T-helper 2 cell (primary cell): ENCODE measurements around the gene CFAP410.

Experiments
- DNase-seq, 5 experiments: peaks; one replicate each; pipeline versions ENCODE4 v3.0.0 to v3.0.0-alpha.2; 2012 to 2022

The CFAP410 gene

DNA sequence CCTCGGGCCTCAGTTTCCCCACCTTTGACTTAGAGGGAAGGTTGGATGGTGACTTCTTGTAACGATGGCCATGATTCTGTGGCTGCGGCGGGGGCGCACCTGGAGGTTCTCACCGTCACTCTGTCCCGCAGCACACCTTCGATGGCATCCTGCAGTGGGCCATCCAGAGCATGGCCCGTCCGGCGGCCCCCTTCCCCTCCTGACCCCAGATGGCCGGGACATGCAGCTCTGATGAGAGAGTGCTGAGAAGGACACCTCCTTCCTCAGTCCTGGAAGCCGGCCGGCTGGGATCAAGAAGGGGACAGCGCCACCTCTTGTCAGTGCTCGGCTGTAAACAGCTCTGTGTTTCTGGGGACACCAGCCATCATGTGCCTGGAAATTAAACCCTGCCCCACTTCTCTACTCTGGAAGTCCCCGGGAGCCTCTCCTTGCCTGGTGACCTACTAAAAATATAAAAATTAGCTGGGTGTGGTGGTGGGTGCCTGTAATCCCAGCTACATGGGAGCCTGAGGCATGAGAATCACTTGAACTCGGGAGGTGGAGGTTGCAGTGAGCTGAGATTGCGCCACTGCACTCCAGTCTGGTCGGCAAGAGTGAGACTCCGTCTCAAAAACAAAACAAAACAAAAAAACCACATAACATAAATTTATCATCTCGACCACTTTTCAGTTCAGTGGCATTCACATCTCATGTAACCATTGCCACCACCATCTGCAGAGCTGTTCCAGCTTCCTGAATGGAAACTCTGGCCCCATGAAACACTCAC is 41.5 kb downstream of the CFAP410 start:
- peak; percentile 31 to 73 (median 58) for DNase-seq

DNA sequence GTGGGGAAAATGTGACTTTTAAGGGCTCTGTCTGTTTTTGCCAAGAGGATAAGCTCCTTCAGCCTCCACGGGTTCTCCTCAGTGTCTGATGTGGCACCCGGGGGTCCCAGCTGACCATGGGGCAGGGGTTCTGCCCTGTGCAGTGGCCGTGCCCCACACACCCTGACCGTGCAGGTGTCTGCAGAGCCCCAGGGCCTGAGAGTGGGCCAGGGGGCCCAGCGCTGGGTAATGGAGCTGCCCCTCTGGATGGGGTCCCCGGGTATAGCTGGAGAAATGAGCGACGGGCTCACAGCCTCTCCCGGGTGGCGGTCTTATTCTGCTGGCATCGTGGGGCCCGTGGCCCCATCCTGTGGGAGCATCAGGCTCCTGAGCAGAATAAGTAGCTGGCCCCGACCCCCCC is 42.3 kb downstream of the CFAP410 start:
- no peak for DNase-seq

- DNase-seq = no peak
These were observed 43.1 kb downstream of the CFAP410 start for GRCh38 chr21:44296103-44296519.

- no peak for DNase-seq
These were observed 43.5 kb downstream of the CFAP410 start for GRCh38 chr21:44295646-44296045.

DNA sequence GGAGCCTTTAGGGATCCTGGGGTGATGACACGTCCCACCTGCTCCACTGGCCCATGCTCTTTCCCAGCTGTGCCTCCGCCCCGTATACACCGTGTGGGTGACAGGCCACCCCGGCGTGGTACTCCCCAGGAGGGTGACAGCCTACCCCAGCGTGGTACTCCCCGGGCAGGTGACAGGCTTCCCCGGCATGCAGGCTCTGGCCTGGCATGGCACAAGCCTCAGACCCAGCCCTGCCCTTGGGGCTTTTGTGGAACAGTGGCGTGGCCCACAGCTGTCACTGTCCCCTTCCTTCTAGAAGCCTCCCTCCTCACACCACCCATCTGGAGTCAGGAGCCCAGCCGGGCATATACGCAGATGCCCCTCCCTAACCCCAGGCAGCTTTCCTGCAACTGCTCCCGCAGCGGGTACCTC is 44.0 kb downstream of the CFAP410 start:
- DNase-seq = no peak

DNA sequence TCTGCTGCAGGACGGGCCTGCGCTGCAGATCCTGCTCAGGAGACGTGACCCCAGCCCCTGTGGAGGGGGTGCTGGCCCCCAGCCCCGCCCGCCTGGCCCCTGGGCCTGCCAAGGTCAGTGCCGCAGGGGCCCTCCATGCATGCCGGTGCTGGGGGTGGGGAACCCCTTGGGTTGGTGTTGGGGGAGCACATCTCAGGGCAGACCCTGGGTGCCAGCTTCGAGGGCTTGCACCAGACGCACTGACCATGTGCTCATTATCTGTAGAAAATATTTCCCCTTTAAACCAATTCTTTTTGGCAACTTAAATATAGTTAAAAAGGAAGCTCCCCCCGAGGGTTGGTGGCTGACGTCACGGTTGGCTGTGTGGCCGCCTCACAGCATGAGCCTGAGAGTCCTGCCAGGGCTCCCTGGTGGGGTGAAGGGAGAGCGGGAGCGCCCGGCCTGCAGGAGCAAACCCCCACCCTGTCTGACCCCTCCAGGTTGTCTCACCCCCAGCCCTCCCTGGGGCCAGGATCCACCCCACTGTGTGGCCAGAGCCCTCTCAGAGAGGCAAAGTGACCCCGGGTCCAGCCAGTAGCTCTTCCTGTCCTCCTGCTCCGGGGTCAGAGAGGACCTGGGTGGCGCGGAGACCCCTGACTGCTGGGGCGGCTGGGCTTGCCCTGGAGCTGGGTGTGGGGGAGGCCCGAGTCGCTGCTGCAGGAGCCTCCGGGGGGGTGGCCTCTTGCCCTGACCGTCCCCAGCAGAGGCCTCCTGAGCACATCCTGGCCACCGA is 44.6 kb downstream of the CFAP410 start:
- DNase-seq = no peak

DNA sequence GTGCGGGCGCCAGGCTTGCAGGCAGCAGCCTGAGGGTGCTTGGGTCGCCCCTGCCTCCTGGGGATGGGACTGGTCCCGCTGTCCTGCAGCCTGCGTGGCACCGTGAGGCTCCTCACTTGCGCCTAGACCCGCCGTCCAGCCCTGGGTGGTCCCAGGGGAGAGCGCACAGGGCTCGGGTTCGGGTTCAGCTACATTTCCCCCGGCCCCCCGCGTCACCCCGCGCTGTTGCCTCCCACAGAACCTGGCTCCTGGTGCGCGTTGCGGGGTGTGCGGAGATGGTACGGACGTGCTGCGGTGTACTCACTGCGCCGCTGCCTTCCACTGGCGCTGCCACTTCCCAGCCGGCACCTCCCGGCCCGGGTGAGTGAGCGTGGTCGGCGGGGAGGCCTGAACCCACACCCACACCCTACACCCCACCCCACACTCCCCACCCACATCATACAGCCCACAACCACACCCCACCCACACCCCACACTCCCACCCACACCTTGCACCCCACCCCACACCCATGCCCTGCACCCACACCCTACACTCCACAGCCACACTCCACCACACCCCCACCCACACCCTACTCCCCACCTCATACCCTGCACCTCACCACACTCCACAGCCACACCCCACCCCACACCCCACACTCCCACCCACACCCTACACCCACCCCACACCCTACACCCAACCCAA is 45.5 kb downstream of the CFAP410 start:
- DNase-seq = peak in 3 of 5 experiments; percentile 25 to 66 (median 62)

DNA sequence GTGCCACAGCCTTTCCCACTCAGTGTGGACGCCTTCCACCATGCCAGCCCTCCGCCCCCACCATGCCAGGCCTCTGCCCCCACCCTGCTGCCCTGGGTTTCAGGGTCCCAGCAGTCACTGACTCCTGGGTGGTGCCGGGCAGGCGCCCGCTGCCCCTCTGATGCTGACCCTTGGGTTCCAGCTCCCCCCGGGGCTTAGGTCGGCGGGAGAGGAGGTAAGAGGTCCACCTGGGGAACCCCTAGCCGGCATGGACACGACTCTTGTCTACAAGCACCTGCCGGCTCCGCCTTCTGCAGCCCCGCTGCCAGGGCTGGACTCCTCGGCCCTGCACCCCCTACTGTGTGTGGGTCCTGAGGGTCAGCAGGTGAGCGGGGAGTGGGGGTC is 46.4 kb downstream of the CFAP410 start:
- no peak for DNase-seq

- DNase-seq = no peak
These were observed 47.0 kb downstream of the CFAP410 start for GRCh38 chr21:44291936-44292811.

DNA sequence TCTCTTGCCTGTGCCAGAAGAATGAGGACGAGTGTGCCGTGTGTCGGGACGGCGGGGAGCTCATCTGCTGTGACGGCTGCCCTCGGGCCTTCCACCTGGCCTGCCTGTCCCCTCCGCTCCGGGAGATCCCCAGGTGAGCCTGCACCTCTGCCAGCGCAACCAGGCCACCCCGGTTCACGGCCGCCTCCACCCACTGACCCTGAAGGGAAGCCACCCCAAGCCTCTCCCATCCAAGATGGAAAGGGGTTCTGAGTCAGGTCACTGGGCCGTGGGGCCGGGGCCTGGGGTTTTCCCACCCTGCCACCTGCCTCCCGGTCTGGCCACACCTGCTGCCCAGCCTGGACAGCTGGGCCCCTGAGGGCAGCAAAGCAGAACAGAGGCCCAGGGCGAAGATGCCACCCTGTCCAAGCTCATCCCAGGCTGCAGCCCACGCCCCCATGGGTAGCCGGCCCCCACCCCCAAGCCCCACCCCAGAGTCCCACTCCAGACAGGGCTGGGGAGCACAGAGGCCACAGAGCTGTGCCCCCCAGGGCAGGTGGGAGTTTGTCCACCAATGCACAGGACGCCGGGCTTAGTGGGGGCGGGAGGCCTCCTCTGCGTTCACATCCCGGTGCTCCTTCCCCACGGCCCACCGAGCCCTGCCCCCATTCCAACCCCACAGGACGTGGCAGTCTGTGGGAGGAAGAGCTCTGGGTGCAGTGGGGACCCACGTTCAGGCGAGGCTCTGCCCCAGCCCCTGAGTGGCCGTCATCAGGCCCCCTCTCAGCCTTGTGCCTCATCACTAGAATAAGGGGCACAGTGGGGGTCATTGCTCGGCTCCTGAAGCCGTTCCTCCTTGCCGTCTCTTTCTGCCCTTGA is 47.9 kb downstream of the CFAP410 start:
- DNase-seq = no peak

- DNase-seq = no peak
These were observed 48.7 kb downstream of the CFAP410 start for GRCh38 chr21:44290327-44291077.

GRCh38 chr21:44289381-44290010 is 49.7 kb downstream of the CFAP410 start:
- DNase-seq = no peak

- DNase-seq = no peak
These were observed 50.7 kb downstream of the CFAP410 start for GRCh38 chr21:44288251-44289110.

DNA sequence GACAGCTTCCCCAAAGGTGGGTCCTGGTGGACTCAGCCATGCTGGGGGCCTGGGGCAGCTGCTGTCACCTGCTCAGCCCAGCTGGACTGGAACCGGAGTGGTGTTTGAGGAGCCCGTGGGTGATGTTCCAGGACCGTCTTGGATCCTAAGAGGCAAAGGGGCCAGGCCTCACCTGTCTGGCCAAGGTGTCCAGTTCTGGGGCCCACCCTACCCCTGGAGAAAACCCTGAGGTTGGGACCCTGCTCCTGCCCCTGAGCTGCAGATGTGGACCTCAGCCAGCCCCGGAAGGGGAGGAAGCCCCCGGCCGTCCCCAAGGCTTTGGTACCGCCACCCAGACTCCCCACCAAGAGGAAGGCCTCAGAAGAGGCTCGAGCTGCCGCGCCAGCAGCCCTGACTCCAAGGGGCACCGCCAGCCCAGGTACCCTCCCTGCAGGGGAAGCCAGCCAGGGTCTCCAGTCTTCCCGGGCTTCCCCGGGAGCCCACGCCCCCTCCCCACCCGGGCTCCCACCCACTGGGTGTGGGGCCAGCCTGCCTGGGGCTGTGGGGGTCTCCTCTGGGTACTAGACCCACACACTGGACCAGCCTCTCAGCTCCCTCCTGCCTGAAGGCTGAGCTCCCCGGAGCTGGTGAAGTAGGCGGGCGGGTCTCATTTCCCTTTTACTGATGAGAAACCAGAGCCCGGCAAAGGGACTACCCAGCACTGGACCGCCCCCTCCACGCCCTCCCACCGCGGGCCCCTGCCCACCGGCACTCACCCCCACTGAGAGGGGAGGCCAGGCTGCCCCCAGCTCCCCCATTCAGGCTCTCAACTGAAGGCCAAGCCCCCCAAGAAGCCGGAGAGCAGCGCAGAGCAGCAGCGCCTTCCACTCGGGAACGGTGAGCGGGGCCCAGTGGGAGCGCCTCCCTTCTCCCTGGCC is 52.2 kb downstream of the CFAP410 start:
- DNase-seq = no peak

DNA sequence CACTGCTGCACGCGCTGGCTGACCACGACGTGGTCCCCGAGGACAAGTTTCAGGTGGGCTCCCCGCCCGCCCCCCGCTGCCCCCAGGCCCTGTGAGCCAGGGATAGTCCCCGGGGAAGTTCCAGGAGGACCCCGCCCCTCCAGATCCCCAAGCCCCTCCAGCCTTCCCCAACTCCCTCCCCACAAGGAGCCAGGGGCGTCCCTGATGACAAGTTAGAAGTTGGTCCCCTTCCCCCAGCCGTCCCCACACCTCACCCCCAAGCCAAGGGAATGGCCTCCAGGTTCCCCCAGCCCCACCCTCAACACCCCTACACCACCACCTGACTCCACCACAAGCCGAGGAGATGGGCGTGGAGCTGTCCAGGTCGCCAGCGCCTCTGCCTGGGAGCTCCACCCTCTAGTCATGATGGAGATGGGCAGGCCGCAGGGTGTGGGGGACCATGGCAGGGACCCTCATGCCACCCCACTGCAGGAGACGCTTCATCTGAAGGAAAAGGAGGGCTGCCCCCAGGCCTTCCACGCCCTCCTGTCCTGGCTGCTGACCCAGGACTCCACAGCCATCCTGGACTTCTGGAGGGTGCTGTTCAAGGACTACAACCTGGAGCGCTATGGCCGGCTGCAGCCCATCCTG is 53.0 kb downstream of the CFAP410 start:
- DNase-seq = no peak

DNA sequence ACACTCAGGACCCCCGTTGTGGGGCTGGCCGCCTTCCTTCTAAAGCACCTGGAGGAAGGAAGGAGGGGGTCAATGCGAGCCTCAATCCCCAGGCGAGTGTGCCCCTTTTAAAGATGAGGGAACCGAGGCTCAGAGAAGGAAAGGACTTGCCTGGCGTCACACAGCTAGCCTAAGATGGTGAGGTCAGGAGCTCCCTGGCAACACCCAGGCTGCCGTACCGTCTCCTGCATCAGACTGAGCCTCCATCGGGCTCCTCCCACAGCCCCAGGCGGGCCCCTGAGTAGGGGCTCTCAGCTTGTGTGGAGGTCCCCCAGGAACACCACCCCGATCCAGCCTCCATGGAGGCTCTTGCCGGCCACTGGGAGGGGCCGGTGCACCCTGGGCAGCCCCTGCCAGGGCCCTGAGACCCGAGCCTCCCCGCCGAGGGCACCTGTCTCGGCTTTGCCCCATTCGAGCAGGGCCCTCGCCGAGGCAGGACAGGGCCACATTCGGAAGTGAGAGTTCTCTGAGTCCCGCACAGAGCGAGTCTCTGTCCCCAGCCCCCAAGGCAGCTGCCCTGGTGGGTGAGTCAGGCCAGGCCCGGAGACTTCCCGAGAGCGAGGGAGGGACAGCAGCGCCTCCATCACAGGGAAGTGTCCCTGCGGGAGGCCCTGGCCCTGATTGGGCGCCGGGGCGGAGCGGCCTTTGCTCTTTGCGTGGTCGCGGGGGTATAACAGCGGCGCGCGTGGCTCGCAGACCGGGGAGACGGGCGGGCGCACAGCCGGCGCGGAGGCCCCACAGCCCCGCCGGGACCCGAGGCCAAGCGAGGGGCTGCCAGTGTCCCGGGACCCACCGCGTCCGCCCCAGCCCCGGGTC is 53.8 kb downstream of the CFAP410 start, which contains the start of gene AIRE:
TSS of gene AIRE (plus strand) at position 739 of the 855 bp plus-strand sequence. CDS start 131 bp downstream, outside the sequence.
- no peak for DNase-seq
